ENCODE data around the gene PTPRF. TPM values are rescaled to one million over a fixed set of nuclear protein-coding genes. Genes with fewer than 3 reads are reported as not detected.
"Not testable (repeated sequence)": the region's sequence is repeated elsewhere in the genome, so short reads cannot be mapped to it uniquely, and the experiment has no call there.

The PTPRF gene
- total RNA-seq, result 10 to 100 TPM; 37.4 to 63.1 TPM
- long read RNA-seq, partial matches to known transcripts, result 13 of 15 reads
- long read RNA-seq, other reads (novel, unspliced or antisense), result 2 of 15 reads

DNA sequence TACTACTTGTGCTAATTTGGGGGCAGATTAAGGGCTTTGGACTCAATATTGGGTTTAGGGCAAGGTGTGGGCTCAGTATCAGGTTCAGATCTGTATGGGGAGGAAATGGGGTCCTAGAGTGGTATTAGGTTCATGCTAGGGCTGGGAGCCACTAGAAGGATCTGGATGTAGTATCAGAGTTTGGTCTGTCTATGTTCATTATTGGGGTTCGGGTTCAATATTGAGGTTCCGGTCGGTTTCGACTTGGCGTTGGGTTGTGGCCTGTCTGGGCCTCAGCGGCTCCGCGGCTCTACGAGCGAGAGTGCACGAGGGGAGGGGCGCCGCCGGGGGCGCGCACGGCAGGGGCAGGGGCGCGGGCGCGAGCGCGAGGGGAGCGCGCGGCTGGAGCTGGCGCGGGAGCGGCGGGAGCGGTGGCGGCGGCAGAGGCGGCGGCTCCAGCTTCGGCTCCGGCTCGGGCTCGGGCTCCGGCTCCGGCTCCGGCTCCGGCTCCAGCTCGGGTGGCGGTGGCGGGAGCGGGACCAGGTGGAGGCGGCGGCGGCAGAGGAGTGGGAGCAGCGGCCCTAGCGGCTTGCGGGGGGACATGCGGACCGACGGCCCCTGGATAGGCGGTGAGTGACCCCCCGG lies at the start of gene PTPRF:
TSS of gene PTPRF (plus strand) at position 401 of the 624 bp plus-strand sequence. CDS start 14,193 bp downstream, outside the sequence.
- ATAC-seq, result peak; percentile 75 to 83
- intact Hi-C loops (cut with DNase I), result loop anchor here in 1 of 2 donors (2.0 to 10.0 kb wide), 2 partner anchors 120 to 234 kb away; partner anchors contain the start of gene KDM4A
- peak; percentile 74 for DNase-seq

DNA sequence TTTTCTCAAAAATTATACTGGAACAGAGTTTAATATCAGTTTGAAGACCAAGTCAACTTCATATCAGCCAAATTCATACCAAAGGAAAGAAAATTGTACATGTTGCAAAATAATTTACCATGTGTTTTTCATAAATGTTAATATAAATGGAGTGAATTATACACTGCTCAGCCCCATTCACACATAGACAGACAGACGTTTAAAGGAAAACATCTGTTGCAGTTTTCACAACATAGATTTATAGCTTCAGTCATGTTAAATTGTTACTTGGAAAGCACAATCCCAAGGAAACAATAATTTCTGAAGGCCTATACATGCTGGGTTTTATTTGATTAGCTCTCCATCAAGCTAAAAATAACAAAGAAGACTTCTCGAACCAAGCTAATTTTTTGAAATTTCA lies 49.2 kb upstream of the PTPRF start:
- ATAC-seq (no peak), DNase-seq (no peak)
- intact Hi-C loops (cut with DNase I), result no loop called here

DNA sequence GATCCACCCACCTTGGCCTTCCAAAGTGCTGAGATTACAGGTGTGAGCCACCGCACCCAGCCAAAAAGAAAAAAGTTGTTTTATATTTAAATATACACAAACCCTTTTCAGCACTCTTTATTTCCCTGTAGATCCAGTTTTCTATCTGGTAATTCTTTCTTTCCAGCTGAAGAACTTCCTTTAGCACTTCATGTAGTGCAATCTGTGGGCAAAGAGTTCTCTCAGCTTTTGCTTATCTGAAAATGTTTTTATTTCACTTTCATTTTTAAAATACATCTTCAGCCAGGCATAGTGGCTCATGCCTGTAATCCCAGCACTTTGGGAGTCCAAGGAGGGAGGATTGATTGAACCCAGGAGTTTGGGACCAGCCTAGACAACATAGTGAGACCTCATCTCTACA lies 48.5 kb upstream of the PTPRF start:
- intact Hi-C loops (cut with DNase I), result no loop called here
- ATAC-seq (no peak), DNase-seq (no peak)

DNA sequence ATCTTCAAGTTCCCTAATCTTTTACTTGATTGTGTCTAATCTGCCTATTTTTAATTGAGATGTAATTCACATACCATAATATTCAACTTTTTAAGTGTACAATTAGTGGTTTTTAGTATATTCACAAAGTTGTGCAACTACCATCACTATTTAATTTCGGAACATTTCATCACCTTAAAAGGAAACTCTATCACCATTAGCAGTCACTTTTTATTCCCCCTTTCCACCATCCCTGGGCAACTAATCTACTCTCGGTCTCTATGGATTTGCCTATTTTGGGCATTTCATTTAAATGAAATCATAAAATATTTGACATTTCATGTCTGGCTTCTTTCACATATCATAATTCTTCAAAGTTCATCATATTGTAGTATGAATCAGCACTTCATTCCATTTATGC lies 46.3 kb upstream of the PTPRF start:
- DNase-seq, result no peak
- intact Hi-C loops (cut with DNase I), result no loop called here
- ATAC-seq, result no peak

DNA sequence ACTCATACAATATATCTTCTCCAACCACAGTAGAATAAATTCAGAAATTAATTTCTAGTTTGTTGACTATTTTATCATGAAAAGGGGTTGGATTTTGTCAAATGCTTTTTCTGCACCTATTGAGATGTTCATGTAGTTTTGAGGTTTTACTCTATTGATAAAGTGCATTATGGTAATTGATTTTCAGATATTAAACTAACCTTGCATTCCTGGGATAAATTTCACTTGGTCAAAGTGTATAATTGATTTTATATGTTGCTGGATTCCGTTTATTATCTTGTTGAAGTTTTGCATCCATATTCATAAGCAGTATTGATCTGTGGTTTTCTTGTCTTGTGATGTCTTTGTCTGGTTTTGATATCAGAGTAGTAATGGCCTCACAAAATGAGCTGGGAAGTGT lies 42.5 kb upstream of the PTPRF start:
- ATAC-seq (no peak), DNase-seq (no peak)
- intact Hi-C loops (cut with DNase I), result no loop called here

DNA sequence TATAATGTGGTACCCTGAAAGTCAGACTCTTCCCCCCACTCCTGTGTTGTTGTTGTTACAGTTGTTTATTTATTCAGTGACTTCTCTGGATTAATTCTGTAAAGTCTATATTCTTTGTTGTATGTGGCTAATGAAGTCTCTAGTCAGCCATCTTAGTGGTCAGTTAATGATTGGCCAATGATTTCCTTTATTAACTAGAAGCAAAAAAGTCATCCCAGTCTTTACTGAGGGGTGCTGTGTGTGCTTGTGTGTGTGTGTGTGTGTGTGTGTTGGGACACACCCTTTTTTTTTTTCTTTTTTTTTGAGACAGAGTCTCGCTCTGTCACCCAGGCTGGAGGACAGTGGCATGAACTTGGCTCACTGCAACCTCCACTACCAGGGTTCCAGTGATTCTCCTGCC lies 39.6 kb upstream of the PTPRF start:
- DNase-seq (no peak), ATAC-seq (no peak)
- intact Hi-C loops (cut with DNase I), result no loop called here

DNA sequence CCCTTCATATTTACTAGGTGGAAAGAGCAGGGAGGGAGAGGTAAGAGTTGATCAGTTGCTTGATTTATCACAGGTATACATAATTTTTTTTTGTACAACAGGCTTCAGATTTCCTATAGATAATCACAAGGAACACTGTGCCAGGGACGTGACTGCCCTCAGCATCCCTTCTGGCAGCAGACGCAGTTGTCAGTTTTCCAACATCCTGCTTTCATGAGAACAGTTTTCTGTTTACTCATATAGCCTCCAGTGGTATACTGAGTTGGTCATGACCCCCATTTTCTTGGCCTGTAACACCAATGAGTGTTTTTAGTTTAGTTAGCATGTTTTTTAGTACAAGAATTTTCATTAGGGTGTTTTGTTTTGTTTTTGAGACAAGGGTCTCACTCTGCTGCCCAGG lies 37.9 kb upstream of the PTPRF start:
- no peak for DNase-seq
- intact Hi-C loops (cut with DNase I), result no loop called here
- no peak for ATAC-seq

DNA sequence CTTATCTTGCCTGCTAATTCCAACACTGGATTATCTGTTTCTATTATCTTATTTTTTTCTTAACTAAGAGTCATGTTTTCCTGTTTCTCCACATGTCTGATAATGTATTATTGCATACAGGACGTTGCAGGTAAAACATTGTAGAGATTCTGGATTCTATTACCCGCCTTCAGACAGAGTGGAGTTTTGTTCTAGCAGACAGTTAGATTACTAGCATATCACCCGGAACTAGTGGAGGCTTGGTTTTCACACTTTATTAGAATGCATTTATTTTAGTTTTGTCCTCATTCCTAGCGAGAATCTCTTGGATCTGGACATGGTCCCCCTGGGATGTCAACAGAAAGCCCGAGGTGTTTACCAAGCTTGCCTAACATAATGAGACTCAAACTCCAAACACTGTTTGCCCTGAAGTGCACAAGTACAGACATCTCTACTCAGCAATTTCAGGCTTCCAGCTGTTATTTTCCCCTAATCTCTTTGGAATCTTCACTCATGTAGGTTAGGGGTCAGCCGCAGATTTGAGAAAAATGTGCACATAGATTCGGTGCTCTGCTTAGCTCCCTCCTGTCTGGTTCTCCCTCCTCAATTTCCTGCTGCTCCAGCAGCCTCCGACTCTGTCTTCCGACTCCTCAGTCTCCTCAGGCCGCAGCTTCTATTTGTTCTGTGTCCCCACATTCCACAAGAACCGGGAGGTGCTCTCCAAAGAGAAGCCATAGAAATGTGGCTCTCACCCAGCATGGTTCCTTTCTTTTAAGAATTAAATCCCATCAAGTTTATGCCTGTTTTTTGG lies 36.8 kb upstream of the PTPRF start:
- ATAC-seq (no peak), DNase-seq (no peak)
- intact Hi-C loops (cut with DNase I), result no loop called here

DNA sequence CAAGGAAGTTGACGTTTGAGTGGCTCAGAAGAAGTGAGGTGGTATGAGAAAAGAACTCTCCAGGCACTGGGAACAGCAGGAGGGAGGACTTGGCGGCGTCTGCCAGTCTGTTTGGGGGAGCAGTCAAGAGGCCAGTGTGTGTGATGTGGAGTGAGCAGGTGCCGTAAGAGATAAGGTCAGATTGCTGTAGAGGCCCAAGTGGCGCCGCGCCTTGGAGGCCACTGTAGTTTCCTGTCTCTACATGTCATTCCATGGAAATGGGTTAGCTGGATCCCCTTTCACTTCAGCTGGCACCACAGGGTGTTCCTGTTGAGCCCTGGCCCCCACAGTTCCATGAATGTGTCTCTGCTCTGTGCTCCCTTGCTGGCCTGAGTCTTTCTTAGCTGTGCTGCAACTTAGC lies 35.5 kb upstream of the PTPRF start:
- intact Hi-C loops (cut with DNase I), result no loop called here
- no peak for DNase-seq
- ATAC-seq, result no peak

DNA sequence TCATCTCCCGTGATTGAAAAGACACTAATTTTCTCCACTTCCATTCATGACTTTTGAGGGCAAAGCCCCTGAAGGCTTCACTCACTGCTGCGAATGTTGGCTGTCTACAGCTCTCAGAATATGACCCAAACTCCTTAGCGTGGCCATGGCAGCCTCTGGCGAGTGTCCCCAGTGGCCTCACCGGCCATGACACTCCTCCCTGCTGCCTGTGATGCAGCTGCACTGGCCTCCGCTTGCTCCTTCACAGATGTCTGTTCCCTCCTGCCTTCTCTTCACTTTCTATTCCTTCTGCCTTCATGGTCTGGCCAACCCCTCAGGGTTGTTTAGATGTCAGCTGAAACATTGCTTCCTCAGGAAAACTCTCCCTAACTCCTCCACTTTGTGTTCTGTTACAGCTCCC lies 30.8 kb upstream of the PTPRF start:
- intact Hi-C loops (cut with DNase I), result no loop called here
- no peak for ATAC-seq

DNA sequence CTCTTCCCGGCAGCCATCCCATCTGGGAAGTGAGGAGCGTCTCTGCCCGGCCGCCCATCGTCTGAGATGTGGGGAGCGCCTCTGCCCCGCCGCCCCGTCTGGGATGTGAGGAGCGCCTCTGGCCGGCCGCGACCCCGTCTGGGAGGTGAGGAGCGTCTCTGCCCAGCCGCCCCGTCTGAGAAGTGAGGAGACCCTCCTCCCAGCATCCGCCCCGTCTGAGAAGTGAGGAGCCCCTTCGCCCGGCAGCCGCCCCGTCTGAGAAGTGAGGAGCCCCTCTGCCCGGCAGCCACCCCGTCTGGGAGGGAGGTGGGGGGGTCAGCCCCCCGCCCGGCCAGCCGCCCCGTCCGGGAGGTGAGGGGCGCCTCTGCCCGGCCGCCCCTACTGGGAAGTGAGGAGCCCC lies 28.9 kb upstream of the PTPRF start:
- ATAC-seq; intact Hi-C loops (cut with DNase I); DNase-seq: not testable (repeated sequence)

More for the DNA sequence above, 30.8 kb upstream of the PTPRF start:
- no peak for DNase-seq

DNA sequence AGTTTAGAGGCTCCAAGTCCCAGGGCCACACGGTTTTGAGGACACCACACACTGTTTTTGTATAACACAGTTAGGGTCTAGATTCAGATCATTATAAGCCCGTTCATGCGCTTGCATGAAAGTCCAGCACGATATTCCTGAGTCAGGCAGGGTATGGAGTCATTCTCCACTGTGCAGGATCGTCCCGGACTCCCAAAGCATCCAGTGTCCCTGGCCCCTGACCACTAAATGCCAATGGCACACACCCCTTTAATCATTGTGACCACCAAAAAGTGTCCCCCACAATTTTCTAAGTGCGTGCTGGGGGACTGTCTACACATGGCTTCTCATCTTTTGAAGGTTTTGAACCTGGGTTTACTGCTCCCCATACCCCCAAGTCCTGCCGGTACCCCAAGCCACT lies 27.1 kb upstream of the PTPRF start:
- ATAC-seq (no peak), DNase-seq (no peak)
- intact Hi-C loops (cut with DNase I), result no loop called here

DNA sequence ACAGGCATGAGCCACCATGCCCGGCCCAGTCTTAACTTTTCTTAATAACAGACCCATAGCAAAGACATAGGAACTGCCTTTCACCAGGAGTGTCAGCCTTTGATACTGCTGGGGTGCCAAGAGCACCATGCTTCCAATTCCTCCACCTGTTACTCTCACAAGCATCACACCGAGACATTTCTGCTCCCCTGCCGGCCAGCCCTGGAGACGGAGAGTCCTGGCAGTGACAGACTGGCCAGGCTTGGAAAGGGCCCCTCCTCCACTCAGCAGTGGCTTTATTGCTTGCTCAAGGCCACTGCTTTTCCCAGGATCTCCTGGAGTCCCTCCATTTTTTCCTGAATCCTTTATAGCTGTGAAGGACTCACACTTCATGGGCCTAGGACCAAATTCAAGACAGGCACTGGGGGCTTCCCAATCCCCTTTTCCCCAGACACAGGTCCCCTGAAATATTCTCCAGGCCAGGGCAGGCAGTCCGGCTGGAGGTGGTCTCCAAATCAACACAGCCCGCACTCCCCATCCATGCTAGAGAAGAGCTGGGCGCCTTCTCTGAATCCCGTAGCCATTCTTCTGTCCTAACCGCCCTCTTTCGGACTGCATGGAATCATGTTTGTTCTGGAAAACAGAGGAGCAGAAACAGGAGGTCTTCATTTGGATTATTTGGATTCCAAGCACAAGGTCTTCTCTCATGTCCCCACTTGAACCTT lies 25.5 kb upstream of the PTPRF start:
- intact Hi-C loops (cut with DNase I), result no loop called here
- ATAC-seq, result no peak
- no peak for DNase-seq

DNA sequence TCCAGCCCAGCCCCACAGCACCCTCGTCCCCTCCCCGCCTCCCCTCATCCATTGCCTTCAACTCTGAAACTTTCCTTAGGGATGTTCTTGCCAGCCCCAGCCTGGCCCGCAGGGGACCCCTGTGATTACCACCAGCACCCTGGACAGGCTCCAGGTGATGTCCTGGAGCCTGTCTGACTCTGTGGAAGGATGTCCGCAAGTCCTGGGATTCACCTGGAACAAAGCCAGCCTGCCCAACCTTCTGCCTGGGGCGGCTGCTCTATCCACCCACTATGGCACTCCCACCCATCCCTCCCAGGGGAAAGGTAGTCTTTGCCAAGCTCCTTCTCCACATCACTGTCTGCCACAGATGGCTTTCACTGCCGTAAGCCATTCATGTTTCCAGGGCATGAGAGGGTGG lies 24.4 kb upstream of the PTPRF start:
- intact Hi-C loops (cut with DNase I), result no loop called here
- ATAC-seq, result no peak
- DNase-seq, result no peak

DNA sequence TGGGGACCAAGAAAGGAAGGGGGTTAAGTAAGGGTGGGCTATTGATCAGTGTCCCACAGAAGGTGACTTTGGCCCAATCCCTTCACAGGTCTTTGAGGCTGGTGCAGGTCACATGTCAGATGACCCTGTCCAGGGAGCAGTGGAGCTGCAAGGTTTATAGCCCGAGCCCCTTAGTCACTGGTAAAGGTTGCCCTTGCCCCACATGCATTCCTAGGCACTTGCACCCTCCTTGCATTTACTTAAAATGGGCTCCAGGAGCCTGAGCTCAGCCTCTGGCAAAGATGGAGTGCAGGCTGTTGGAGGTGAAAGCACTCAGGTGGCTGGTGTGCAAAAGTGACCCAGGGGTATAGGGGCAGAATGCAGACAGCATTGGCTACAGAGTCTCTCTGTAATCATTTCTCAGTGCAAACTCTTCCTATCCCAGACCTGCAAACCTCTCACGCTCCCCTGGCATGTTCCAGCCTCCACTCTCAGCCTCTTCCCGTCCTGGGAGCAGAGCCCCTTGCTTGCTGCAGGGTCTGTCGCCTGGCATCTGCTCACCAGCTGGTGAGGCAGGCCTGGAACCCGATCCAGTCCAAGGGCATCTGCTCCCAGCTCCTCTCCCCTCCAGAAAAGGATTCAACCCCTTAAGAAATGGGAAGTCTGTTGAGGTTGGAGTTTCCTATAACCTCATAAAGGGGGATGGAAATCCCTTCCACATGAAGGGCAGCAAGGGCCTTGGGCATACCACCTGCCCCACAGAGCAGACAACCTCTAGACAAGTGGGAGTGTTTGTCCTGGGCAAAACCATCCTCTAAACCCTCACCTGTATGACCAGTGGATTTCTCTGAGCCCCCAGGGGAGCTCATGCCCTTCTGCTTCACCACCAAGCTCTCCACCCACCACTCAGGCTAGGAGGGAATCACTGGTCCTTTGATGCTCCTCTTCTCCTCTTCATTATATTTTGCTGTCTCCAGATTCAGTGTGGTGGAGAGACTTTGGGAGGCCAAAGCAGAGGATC lies 23.1 kb upstream of the PTPRF start:
- ATAC-seq (no peak), DNase-seq (no peak)
- intact Hi-C loops (cut with DNase I), result no loop called here

DNA sequence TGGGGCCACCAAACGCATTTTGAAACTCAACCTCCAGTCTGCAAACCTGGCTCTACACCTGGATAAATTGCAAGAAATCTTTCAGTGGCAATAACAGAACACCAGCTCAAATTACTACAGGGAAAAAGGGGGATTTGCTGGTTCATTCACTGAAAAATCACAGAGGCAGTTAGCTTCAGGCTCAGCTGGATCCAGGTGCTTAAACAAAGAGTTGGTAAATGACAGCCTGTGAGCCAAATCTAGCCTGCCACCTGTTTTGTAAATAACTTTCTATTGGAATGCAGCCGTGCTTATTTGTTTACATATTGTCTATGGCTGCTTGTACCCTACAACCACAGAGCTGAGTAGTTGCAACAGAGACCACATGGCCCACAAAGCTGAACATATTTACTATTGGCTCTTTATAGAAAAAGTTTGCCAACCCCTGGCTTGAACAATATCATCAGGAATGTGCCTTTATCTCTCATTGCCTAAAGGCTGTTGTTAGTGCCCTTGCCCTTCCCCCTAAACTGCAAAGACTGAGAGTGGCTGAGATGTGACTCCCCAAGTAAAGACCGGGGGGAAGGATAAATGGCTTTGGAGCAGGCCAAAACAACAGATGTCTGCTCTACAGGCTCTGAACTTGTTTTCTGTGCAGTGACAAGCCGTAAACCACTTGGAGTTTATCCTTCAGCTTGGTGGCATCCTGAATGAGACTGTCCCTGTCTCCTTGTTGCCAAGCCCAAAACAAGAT lies 21.5 kb upstream of the PTPRF start:
- intact Hi-C loops (cut with DNase I), result no loop called here
- DNase-seq (no peak), ATAC-seq (no peak)

DNA sequence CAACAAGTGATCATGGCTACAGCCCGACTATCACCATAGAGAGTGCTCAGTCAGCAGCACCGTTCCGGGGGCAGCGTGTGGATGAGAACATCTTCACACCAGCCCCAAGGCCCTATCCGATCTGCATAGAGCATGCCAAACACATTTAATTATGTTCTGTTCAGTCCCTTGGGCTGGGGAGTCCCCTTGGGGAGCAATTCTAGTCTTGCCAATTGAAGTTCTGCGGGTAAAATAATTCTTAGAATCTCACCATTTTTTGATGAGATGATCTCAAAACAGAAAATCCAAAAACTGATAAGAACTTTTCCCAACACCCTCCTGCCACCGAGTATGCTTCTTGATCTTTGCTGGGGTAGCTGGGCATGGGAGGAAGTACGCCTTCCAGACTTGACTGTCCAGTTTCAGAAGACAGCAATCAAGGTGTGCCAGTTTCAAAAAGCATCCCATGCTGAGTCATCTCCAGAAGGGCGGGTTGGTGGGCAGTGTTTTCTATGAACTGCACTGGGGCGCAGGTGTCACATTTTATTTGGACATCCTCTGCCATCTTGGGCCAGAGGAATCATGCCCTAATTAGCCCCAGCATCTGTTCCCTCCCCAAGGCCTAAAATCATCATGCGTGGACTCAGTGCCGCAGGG lies 20.8 kb upstream of the PTPRF start:
- intact Hi-C loops (cut with DNase I), result no loop called here
- no peak for ATAC-seq
- no peak for DNase-seq

DNA sequence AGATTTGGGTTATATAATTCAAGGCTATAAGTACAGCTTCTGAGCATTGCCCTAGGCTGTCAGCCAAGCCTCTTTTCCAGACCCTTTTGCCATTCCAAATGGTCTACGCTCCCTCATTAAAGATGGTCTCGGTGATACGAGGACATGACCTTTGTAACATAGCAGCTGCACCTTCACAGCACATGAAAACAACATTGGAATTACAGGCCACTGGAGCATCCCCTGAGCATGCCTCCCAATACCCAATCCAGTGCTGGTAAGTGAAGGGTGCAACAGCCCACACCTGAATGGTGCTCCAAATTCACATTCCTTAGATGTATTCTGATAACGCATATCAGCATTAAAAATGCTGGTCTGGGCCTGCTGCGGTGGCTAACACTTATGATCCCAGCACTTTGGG lies 20.1 kb upstream of the PTPRF start:
- intact Hi-C loops (cut with DNase I), result no loop called here
- no peak for DNase-seq
- no peak for ATAC-seq
